Measurements from ENCODE around the gene AKAP13.

DNA sequence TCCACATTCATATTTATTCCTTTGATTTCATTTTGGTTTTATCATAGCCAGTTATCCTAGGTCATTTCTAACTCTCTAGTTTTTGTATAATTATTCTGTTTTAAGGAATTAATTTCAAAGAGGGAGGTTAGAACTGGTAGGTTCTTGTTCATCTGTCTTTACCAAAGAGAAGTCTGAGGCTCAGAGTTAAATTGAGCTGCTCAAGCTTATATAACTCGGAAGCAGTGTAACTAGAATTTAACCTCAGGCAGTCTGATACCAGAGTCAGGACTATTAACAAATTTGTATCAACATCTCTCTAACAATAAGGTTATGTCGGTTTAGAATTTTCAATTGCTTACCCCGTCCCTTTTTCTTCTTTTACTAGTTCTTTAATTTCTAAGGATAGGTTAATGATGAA, 84.1 kb downstream of the AKAP13 start:
- TF ChIP-seq CTCF (conservative IDR thresholded peaks at IDR 0.05) (no peak), ZFX (IDR thresholded peaks at IDR 0.05) (no peak)

Data from C4-2B (cell line).